Hepatocyte (in vitro differentiated cells): ENCODE measurements around the gene GNPTAB. TPM values are rescaled to one million over a fixed set of nuclear protein-coding genes. Genes with fewer than 3 reads are reported as not detected.

Experiments used
- DNase-seq: peaks from one replicate; pipeline ENCODE4 v3.0.0-alpha.2; 2016; ENCODE audit warnings: low spot score
- H2AFZ ChIP-seq: fragments of 200-600 bp; sonication (generic); 2 replicates; pipeline ENCODE4 v1.6.0; 2016; ENCODE audit warnings: antibody characterized with exemption, mild to moderate bottlenecking
- H3K27ac ChIP-seq: fragments of 200-600 bp; sonication (generic); 2 replicates; pipeline ENCODE4 v1.5.1; 2016; ENCODE audit warnings: mild to moderate bottlenecking
- H3K27me3 ChIP-seq: fragments of 200-600 bp; sonication (generic); 2 replicates; pipeline ENCODE4 v1.6.1; 2016
- H3K36me3 ChIP-seq: fragments of 200-600 bp; sonication (generic); replicated peaks from 2 replicates; pipeline ENCODE4 v1.5.1; 2016; ENCODE audit warnings: low read depth; ENCODE audit not compliant: insufficient read depth
- H3K4me1 ChIP-seq: fragments of 200-600 bp; sonication (generic); 2 replicates; pipeline ENCODE4 v1.5.1; 2016; ENCODE audit warnings: mild to moderate bottlenecking, moderate library complexity; ENCODE audit not compliant: insufficient read depth
- H3K4me2 ChIP-seq: fragments of 200-600 bp; sonication (generic); 2 replicates; pipeline ENCODE4 v1.6.0; 2016
- H3K4me3 ChIP-seq: fragments of 200-600 bp; sonication (generic); 2 replicates; pipeline ENCODE4 v1.5.1; 2016; ENCODE audit warnings: mild to moderate bottlenecking
- H3K79me2 ChIP-seq: fragments of 200-600 bp; sonication (generic); 2 replicates; pipeline ENCODE4 v1.6.0; 2017; ENCODE audit warnings: mild to moderate bottlenecking
- H3K9me2 ChIP-seq: fragments of 200-600 bp; sonication (generic); replicated peaks from 2 replicates; pipeline ENCODE4 v1.6.0; 2017; ENCODE audit warnings: mild to moderate bottlenecking; ENCODE audit not compliant: insufficient read depth
- H3K9me3 ChIP-seq: fragments of 200-600 bp; sonication (generic); 2 replicates; pipeline ENCODE4 v1.5.1; 2016; ENCODE audit warnings: low read depth, mild to moderate bottlenecking
- H4K20me1 ChIP-seq: fragments of 200-600 bp; sonication (generic); 2 replicates; pipeline ENCODE4 v1.6.0; 2016; ENCODE audit warnings: mild to moderate bottlenecking; ENCODE audit not compliant: insufficient read depth, poor library complexity, severe bottlenecking
- EZH2 ChIP-seq: fragments of 200-600 bp; sonication (generic); IDR thresholded peaks from 2 replicates; pipeline ENCODE4 v1.6.1; 2016; ENCODE audit warnings: antibody characterized with exemption, mild to moderate bottlenecking, borderline replicate concordance
- EZH2phosphoT487 ChIP-seq: fragments of 200-600 bp; sonication (generic); IDR thresholded peaks from one replicate; pipeline ENCODE4 v1.6.1; 2018; ENCODE audit warnings: antibody characterized with exemption, mild to moderate bottlenecking, low read depth, moderate library complexity; ENCODE audit not compliant: unreplicated experiment, severe bottlenecking
- WGBS: methylation state at CpG from one replicate; pipeline ENCODE4 v1.1.6; 2016; ENCODE audit warnings: low lambda C conversion rate; ENCODE audit errors: missing lambda C conversion rate; 5-methylcytosine and 5-hydroxymethylcytosine counted together
- polyA plus RNA-seq: library from polyadenylated mRNA; unstranded; fragments of >200 nt; fragmentation: Nextera tagmentation; extraction: Ambion mirVana; gene quantifications from 2 replicates; pipeline ENCODE4 v1.2.1, GENCODE V29; 2016
- total RNA-seq: library from RNA; depleted of rRNA; stranded (reverse); fragments of >200 nt; gene quantifications from 2 replicates; pipeline ENCODE4 v1.2.3, GENCODE V29; 2014
- TF ChIP-seq, protein P1 (sequence below): fragments of 200-600 bp; sonication (generic); IDR thresholded peaks from 2 replicates; pipeline ENCODE4 v1.5.1; 2016; ENCODE audit warnings: antibody characterized with exemption, mild to moderate bottlenecking; ENCODE audit not compliant: poor library complexity

The GNPTAB gene
- total and polyA plus RNA-seq, 2 experiments from 2014 or later: 13.8 to 21.6 TPM

DNA sequence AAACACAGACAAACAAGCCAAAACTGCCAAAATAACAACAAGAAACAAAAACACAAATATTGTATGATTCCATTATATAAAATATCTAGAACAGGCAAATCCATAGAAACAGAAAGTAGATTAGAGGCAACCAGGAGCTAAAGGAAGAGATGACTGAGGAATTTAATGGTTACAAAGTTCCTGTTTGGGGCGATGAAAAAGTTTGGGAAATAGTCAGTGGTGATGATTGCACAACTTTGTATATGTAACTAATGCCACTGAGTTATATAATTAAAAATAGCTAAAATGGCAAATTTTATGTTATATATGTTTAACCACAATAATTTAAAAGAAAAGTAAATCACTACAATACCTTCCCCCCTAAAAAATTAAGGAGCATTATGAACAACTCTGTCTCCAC is 24.5 kb downstream of the GNPTAB start:
- DNase-seq: no peak
- WGBS: 95% methylated on average over 1 of the region's 1 CpG
- H3K27ac ChIP-seq: no peak overlapping the region

DNA sequence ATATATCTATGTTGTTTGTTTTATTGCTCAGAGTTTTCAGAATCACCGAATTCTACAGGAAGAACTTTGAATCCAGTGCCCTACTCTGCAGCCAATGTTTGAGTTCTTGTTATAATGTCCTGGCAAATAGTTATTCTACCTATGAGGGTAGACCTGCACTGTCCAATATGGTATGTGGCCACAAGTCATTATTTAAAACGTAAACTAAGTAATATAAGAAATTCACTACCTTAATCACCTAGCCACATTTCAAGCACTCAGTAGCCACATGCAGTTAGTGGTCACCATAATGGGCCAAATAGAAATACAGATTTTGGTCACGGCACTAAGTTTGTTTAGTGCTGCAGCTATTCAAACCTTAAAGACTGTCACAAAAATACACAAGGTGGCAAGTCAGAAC is 26.4 kb downstream of the GNPTAB start:
- no peak for TF ChIP-seq EZH2phosphoT487
- TF ChIP-seq EZH2: no peak
- TF ChIP-seq, protein P1, sequence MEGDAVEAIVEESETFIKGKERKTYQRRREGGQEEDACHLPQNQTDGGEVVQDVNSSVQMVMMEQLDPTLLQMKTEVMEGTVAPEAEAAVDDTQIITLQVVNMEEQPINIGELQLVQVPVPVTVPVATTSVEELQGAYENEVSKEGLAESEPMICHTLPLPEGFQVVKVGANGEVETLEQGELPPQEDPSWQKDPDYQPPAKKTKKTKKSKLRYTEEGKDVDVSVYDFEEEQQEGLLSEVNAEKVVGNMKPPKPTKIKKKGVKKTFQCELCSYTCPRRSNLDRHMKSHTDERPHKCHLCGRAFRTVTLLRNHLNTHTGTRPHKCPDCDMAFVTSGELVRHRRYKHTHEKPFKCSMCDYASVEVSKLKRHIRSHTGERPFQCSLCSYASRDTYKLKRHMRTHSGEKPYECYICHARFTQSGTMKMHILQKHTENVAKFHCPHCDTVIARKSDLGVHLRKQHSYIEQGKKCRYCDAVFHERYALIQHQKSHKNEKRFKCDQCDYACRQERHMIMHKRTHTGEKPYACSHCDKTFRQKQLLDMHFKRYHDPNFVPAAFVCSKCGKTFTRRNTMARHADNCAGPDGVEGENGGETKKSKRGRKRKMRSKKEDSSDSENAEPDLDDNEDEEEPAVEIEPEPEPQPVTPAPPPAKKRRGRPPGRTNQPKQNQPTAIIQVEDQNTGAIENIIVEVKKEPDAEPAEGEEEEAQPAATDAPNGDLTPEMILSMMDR: no peak
- H3K27ac ChIP-seq: no peak overlapping the region
- DNase-seq: no peak
- H2AFZ ChIP-seq: no peak overlapping the region
- H3K4me1 ChIP-seq: no peaks in the 10 kb centered on the region
- 90% methylated on average over 3 of the region's 3 CpGs for WGBS
- H3K79me2 ChIP-seq: peaks cover 9% of the 10 kb centered on the region
- H3K4me3 ChIP-seq: no peak overlapping the region
- H3K9me2 ChIP-seq: no peaks in the 10 kb centered on the region
- H3K4me2 ChIP-seq: no peak overlapping the region
- no peaks in the 10 kb centered on the region for H3K9me3 ChIP-seq
- no peaks in the 10 kb centered on the region for H3K36me3 ChIP-seq
- no peaks in the 10 kb centered on the region for H3K27me3 ChIP-seq
- no peaks in the 10 kb centered on the region for H4K20me1 ChIP-seq

More for the DNA sequence above, 24.5 kb downstream of the GNPTAB start:
- Histone ChIP-seq H3K9me2 (no peaks in the 10 kb centered on the region), H2AFZ (no peak overlapping the region), H3K4me1 (no peaks in the 10 kb centered on the region), H4K20me1 (no peaks in the 10 kb centered on the region), H3K27me3 (no peaks in the 10 kb centered on the region), H3K4me2 (no peak overlapping the region), H3K4me3 (no peak overlapping the region), H3K36me3 (no peaks in the 10 kb centered on the region), H3K9me3 (no peaks in the 10 kb centered on the region), H3K79me2 (peaks cover 11% of the 10 kb centered on the region)
- TF ChIP-seq EZH2 (no peak), EZH2phosphoT487 (no peak)
- TF ChIP-seq, protein P1: no peak

DNA sequence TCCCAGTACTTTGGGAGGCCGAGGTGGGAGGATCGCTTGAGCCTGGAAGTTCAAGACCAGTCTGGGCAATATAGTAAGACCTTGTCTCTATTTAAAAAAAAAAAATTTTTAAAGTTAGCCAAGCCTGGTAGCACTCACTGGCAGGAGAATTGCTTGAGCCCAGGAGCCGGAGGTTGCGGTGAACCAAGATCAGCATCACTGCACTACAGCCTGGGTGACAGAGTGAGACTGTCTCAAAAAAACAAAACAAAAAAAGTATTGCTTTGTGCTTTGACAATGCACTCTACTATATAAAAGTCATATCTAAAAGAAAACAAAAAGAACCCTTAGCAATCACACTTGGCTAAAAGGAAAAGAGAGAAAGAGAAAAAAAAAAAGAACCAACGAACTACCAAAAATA is 26.8 kb downstream of the GNPTAB start:
- over 99% methylated on average over 5 of the region's 5 CpGs for WGBS
- H3K79me2 ChIP-seq: peaks cover 9% of the 10 kb centered on the region
- TF ChIP-seq, protein P1: no peak
- TF ChIP-seq EZH2 (no peak), EZH2phosphoT487 (no peak)

DNA sequence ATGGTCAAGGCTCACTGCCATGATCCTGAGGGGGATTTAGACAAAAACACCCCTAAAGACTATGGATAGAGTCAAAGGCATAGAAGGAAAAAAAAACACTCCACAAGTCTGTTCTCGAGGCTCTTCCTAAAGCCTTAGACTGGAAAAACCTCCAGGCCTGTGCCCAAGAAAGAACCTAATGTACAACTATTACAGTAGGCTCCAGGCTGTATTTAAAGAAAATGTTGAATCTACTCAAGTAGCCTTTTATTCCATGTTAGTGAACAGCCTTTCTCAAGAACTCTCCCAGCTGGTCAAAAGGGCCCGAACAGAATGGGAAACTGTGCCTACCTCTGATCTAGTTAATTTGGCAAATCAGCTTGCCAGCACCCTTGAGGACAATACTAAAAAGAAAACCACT is 28.3 kb downstream of the GNPTAB start:
- TF ChIP-seq EZH2: no peak
- TF ChIP-seq EZH2phosphoT487: no peak
- TF ChIP-seq, protein P1: no peak
- no peaks in the 10 kb centered on the region for H3K9me3 ChIP-seq
- H2AFZ ChIP-seq: no peak overlapping the region
- H3K9me2 ChIP-seq: no peaks in the 10 kb centered on the region
- H3K4me3 ChIP-seq: no peak overlapping the region
- no peak overlapping the region for H3K4me2 ChIP-seq
- H3K79me2 ChIP-seq: peaks cover 9% of the 10 kb centered on the region
- 91% methylated on average over 2 of the region's 2 CpGs for WGBS
- no peak overlapping the region for H3K27ac ChIP-seq
- no peak for DNase-seq
- no peaks in the 10 kb centered on the region for H3K4me1 ChIP-seq
- H3K27me3 ChIP-seq: no peaks in the 10 kb centered on the region
- H3K36me3 ChIP-seq: no peaks in the 10 kb centered on the region
- H4K20me1 ChIP-seq: no peaks in the 10 kb centered on the region

More for the DNA sequence above, 26.8 kb downstream of the GNPTAB start:
- no peaks in the 10 kb centered on the region for H3K9me3 ChIP-seq
- no peak for DNase-seq
- H3K4me2 ChIP-seq: no peak overlapping the region
- no peak overlapping the region for H2AFZ ChIP-seq
- no peaks in the 10 kb centered on the region for H3K27me3 ChIP-seq
- H3K4me3 ChIP-seq: no peak overlapping the region
- H4K20me1 ChIP-seq: no peaks in the 10 kb centered on the region
- H3K4me1 ChIP-seq: no peaks in the 10 kb centered on the region
- no peaks in the 10 kb centered on the region for H3K36me3 ChIP-seq
- H3K27ac ChIP-seq: no peak overlapping the region
- H3K9me2 ChIP-seq: no peaks in the 10 kb centered on the region
